GM23338 (cell line): ENCODE data around the gene AGBL4. TPM values are rescaled to one million over a fixed set of nuclear protein-coding genes. Genes with fewer than 3 reads are reported as not detected.

Experiments
- ATAC-seq: fragments of 200-7000 bp; cut with Tn5 transposase; 3 replicates; pipeline ENCODE4 v1.9.1; 2020
- DNase-seq: peaks from one replicate; pipeline ENCODE4 v3.0.0-alpha.2; 2015; ENCODE audit warnings: low spot score
- H2AFZ ChIP-seq: fragments of 200-600 bp; sonication (generic); 2 replicates; pipeline ENCODE4 v1.8.0; 2016; ENCODE audit warnings: antibody characterized with exemption, mild to moderate bottlenecking, moderate library complexity
- H3F3A ChIP-seq: fragments of 200-600 bp; sonication (generic); replicated peaks from 2 replicates; pipeline ENCODE4 v1.8.0; 2017; ENCODE audit warnings: antibody characterized with exemption, mixed run types, low read depth
- H3K27ac ChIP-seq: fragments of 200-600 bp; sonication (generic); 2 replicates; pipeline ENCODE4 v1.6.1; 2016; ENCODE audit warnings: low read depth
- H3K27me3 ChIP-seq: fragments of 200-600 bp; sonication (generic); 2 replicates; pipeline ENCODE4 v1.8.0; 2016; ENCODE audit warnings: mild to moderate bottlenecking, mixed run types, moderate library complexity; ENCODE audit not compliant: insufficient read depth
- H3K36me3 ChIP-seq: fragments of 200-600 bp; sonication (generic); 2 replicates; pipeline ENCODE4 v1.8.0; 2016; ENCODE audit warnings: mild to moderate bottlenecking; ENCODE audit not compliant: insufficient read depth
- H3K4me1 ChIP-seq: fragments of 200-600 bp; sonication (generic); 2 replicates; pipeline ENCODE4 v1.8.0; 2016; ENCODE audit warnings: mild to moderate bottlenecking, moderate library complexity; ENCODE audit not compliant: insufficient read depth
- H3K4me2 ChIP-seq: fragments of 200-600 bp; sonication (generic); 2 replicates; pipeline ENCODE4 v1.7.1; 2017; ENCODE audit warnings: mixed run types
- H3K4me3 ChIP-seq: fragments of 200-600 bp; sonication (generic); 2 replicates; pipeline ENCODE4 v1.6.1; 2016; ENCODE audit warnings: mixed run types
- H3K79me2 ChIP-seq: fragments of 200-600 bp; sonication (generic); replicated peaks from 2 replicates; pipeline ENCODE4 v1.8.0; 2017; ENCODE audit warnings: mild to moderate bottlenecking; ENCODE audit not compliant: insufficient read depth
- H3K9me2 ChIP-seq: fragments of 200-600 bp; sonication (generic); 2 replicates; pipeline ENCODE4 v1.8.0; 2017; ENCODE audit not compliant: insufficient read depth
- H4K20me1 ChIP-seq: fragments of 200-600 bp; sonication (generic); replicated peaks from 2 replicates; pipeline ENCODE4 v1.8.0; 2017; ENCODE audit warnings: mild to moderate bottlenecking; ENCODE audit not compliant: insufficient read depth
- H3K27ac Mint-ChIP-seq: 2 replicates; pipeline ENCODE4 v1.8.0; 2020; ENCODE audit warnings: inconsistent platforms, mild to moderate bottlenecking, moderate library complexity, mixed read lengths
- H3K27me3 Mint-ChIP-seq: 3 replicates; pipeline ENCODE4 v1.8.0; 2022; ENCODE audit warnings: low read depth, mild to moderate bottlenecking, moderate library complexity, mixed read lengths, inconsistent platforms; ENCODE audit not compliant: insufficient read depth, poor library complexity
- H3K36me3 Mint-ChIP-seq: 3 replicates; pipeline ENCODE4 v1.8.0; 2021; ENCODE audit warnings: low read depth, mild to moderate bottlenecking, inconsistent platforms, moderate library complexity, mixed read lengths
- H3K4me1 Mint-ChIP-seq: 3 replicates; pipeline ENCODE4 v1.8.0; 2020; ENCODE audit warnings: mild to moderate bottlenecking, inconsistent platforms, mixed read lengths
- H3K4me3 Mint-ChIP-seq: 3 replicates; pipeline ENCODE4 v1.8.0; 2021; ENCODE audit warnings: moderate library complexity, mild to moderate bottlenecking, inconsistent platforms, mixed read lengths
- H3K9me3 Mint-ChIP-seq: 3 replicates; pipeline ENCODE4 v1.8.0; 2020; ENCODE audit warnings: moderate library complexity, mild to moderate bottlenecking, inconsistent platforms, mixed read lengths
- CREB1 ChIP-seq: fragments of 250-450 bp; sonication (Bioruptor Pico); IDR thresholded peaks from 2 replicates; pipeline ENCODE4 v1.5.0; 2020; ENCODE audit warnings: low read depth, mild to moderate bottlenecking, moderate library complexity
- ETS1 ChIP-seq: IDR thresholded peaks from 2 replicates; pipeline ENCODE4 v1.6.1; 2016; ENCODE audit warnings: antibody characterized with exemption
- EZH2phosphoT487 ChIP-seq: fragments of 200-600 bp; sonication (generic); IDR thresholded peaks from one replicate; pipeline ENCODE4 v1.8.1; 2018; ENCODE audit warnings: antibody characterized with exemption; ENCODE audit not compliant: unreplicated experiment
- POLR2AphosphoS5 ChIP-seq: IDR thresholded peaks from 2 replicates; pipeline ENCODE4 v1.6.1; 2016; ENCODE audit warnings: antibody characterized with exemption, low read depth
- ZNF331 ChIP-seq: fragments of 250-450 bp; sonication (Bioruptor Pico); IDR thresholded peaks from 2 replicates; pipeline ENCODE4 v1.5.0; 2020; ENCODE audit warnings: low read depth, mild to moderate bottlenecking, moderate library complexity
- ZNF462 ChIP-seq: fragments of 250-450 bp; sonication (Bioruptor Pico); IDR thresholded peaks from 2 replicates; pipeline ENCODE4 v1.5.0; 2020; ENCODE audit warnings: mild to moderate bottlenecking, moderate library complexity
- polyA plus RNA-seq: library from polyadenylated mRNA; unstranded; fragments of >200 nt; fragmentation: Nextera tagmentation; extraction: Ambion mirVana; gene quantifications from 2 replicates; pipeline ENCODE4 v1.2.1, GENCODE V29; 2016
- total RNA-seq: library from RNA; depleted of rRNA; stranded (reverse); fragments of >200 nt; shearing (Covaris generic); gene quantifications from 2 replicates; pipeline ENCODE4 v1.2.3, GENCODE V29; 2014

Gene AGBL4
- total and polyA plus RNA-seq, 2 experiments from 2014 or later: 0.91 to 1.5 TPM

- TF ChIP-seq ZNF462: no peak
- no peak for TF ChIP-seq POLR2AphosphoS5
- TF ChIP-seq ZNF331 (CRISPR knock-in tag): no peak
- TF ChIP-seq CREB1 (CRISPR knock-in tag): no peak
- TF ChIP-seq ETS1: no peak
- no peak for TF ChIP-seq EZH2phosphoT487
These were observed 1432.6 kb downstream of the AGBL4 start (continued) for GRCh38 chr1:48591181-48591580.

GRCh38 chr1:48588061-48588460, 1435.7 kb downstream of the AGBL4 start:
- Mint-ChIP-seq H3K4me1 (no peaks in the 10 kb centered on the region), H3K4me3 (no peak overlapping the region), H3K27me3 (peaks cover 2% of the 10 kb centered on the region), H3K27ac (no peak overlapping the region), H3K9me3 (no peaks in the 10 kb centered on the region), H3K36me3 (no peaks in the 10 kb centered on the region; the same call in 2 of the 3 replicates)
- Histone ChIP-seq H3K27ac (no peak overlapping the region), H3K36me3 (no peaks in the 10 kb centered on the region), H3K4me2 (no peak overlapping the region), H4K20me1 (no peaks in the 10 kb centered on the region), H3K4me3 (no peak overlapping the region), H3K9me2 (no peaks in the 10 kb centered on the region), H3K27me3 (no peaks in the 10 kb centered on the region), H3F3A (no peaks in the 10 kb centered on the region), H3K79me2 (no peaks in the 10 kb centered on the region), H2AFZ (no peak overlapping the region), H3K4me1 (no peaks in the 10 kb centered on the region)
- no peak for TF ChIP-seq POLR2AphosphoS5
- ATAC-seq (no peak), DNase-seq (no peak)
